GM10847 (cell line): ENCODE data around the gene ACHE.

Experiments used
- POLR2A ChIP-seq: IDR thresholded peaks from 2 replicates; pipeline ENCODE4 v1.6.1; 2011; ENCODE audit not compliant: insufficient read length; ENCODE audit errors: extremely low read depth

ACHE gene

DNA sequence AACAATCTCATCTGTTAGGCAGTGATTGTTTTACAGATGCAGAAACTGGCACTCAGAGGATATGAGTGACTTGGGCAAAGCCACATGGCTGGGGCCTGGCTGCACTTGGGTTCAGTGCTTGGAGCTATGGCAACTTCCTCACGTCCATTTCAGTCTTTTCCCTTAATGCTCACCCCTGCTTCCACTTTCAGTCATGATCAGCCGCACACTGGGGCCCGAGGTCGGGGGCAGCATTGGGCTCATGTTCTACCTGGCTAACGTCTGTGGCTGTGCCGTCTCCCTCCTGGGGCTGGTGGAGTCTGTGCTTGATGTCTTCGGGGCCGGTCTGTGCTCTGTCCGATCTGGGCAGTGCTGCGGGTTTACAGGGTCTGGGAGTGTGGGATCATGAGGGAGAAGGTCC is 40.2 kb downstream of the ACHE start:
- no peak for TF ChIP-seq POLR2A

GRCh38 chr7:100854146-100854895 is 41.4 kb downstream of the ACHE start:
- TF ChIP-seq POLR2A: no peak

- TF ChIP-seq POLR2A: no peak
Observed at GRCh38 chr7:100852048-100852872, 43.4 kb downstream of the ACHE start, which contains the start of gene SLC12A9. Gene SLC12A9 (plus strand): TSS chr7:100852713. CDS start chr7:100854198, 1,485 bp downstream.

GRCh38 chr7:100847360-100847759 is 48.3 kb downstream of the ACHE start:
- no peak for TF ChIP-seq POLR2A

DNA sequence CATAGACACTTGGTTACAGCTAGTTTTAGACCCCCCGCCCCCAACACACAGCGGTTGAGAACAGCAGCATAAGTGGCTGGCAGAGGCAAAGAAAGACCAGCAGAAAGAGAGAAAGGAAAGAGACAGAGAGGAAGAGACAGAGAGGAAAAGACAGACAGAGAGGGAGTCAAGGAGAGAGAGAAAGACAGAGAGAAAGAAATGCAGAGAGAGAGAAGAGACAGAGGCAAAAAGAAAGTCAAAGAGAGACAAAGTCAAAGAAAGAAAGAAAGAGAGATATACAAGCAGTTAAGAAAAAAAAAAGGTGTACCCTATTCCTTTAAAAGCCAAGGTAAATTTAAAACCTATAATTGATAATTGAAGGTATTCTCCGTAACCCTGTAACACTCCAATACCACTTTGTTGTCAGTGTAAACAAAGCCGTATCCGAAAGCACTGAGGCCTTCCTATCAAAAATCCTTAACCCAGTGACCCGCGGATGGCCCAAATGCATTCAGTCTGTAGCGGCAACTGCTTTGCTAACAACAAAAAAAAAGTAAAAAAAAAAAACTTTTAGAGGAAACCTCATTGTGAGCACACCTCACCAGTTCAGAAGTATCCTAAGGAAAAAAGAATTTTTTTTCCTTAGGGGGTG is 55.1 kb downstream of the ACHE start:
- TF ChIP-seq POLR2A: no peak
